ENCODE results near the gene RBMY1B.
"Not testable (repeated sequence)": the region's sequence is repeated elsewhere in the genome, so short reads cannot be mapped to it uniquely, and the experiment has no call there.

DNA sequence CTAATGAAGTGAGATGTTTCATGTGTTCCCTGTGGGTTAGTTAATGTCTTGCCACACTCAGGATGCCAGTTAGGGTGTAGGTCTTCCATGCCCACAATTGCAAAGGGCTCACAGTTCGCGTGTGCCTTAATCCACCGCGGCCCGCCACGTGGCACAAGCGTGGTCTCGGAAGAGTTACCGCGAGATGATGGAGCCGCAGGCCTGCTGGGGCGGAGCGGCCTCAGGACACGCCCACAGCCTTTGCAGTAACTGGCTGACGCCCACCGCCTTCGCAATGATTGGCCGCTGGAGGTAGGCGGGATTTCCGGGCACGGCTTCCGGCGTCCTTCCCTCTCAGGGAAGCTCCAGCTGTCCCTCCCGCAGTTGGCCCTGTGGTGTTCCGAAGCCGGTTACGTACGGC, 23.4 kb downstream of the RBMY1B start, which contains the start of gene RBMY1A1:
- not testable (repeated sequence) for TF ChIP-seq FOXM1 (IDR thresholded peaks at IDR 0.05; ENCODE audit: borderline replicate concordance, low read depth); CREB1 (IDR thresholded peaks at IDR 0.05; ENCODE audit: low read depth); TAF1 (IDR thresholded peaks at IDR 0.05; ENCODE audit: low read depth); RAD21 (IDR thresholded peaks at IDR 0.05; ENCODE audit: low read depth); ZBTB7A (IDR thresholded peaks at IDR 0.05; ENCODE audit: low read depth); EP300 (IDR thresholded peaks at IDR 0.05; ENCODE audit: borderline replicate concordance)
- TF ChIP-seq, protein P1, sequence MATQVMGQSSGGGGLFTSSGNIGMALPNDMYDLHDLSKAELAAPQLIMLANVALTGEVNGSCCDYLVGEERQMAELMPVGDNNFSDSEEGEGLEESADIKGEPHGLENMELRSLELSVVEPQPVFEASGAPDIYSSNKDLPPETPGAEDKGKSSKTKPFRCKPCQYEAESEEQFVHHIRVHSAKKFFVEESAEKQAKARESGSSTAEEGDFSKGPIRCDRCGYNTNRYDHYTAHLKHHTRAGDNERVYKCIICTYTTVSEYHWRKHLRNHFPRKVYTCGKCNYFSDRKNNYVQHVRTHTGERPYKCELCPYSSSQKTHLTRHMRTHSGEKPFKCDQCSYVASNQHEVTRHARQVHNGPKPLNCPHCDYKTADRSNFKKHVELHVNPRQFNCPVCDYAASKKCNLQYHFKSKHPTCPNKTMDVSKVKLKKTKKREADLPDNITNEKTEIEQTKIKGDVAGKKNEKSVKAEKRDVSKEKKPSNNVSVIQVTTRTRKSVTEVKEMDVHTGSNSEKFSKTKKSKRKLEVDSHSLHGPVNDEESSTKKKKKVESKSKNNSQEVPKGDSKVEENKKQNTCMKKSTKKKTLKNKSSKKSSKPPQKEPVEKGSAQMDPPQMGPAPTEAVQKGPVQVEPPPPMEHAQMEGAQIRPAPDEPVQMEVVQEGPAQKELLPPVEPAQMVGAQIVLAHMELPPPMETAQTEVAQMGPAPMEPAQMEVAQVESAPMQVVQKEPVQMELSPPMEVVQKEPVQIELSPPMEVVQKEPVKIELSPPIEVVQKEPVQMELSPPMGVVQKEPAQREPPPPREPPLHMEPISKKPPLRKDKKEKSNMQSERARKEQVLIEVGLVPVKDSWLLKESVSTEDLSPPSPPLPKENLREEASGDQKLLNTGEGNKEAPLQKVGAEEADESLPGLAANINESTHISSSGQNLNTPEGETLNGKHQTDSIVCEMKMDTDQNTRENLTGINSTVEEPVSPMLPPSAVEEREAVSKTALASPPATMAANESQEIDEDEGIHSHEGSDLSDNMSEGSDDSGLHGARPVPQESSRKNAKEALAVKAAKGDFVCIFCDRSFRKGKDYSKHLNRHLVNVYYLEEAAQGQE (IDR thresholded peaks at IDR 0.05; ENCODE audit: low read depth), result not testable (repeated sequence)
- TF ChIP-seq, protein P2, sequence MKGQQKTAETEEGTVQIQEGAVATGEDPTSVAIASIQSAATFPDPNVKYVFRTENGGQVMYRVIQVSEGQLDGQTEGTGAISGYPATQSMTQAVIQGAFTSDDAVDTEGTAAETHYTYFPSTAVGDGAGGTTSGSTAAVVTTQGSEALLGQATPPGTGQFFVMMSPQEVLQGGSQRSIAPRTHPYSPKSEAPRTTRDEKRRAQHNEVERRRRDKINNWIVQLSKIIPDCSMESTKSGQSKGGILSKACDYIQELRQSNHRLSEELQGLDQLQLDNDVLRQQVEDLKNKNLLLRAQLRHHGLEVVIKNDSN (IDR thresholded peaks at IDR 0.05), result not testable (repeated sequence)

All from Ishikawa (cell line).